Left lung (tissue), 10 donors: ENCODE results near the gene GK2. TPM values are rescaled to one million over a fixed set of nuclear protein-coding genes. Genes with fewer than 3 reads are reported as not detected.

ENCODE experiments used
- ATAC-seq: fragments of 200-7000 bp; cut with Tn5 transposase; one replicate; pipeline ENCODE4 v1.9.1; 2020; ENCODE audit warnings: moderate library complexity
- DNase-seq, 4 donors: peaks; one replicate each; pipeline ENCODE4 v3.0.0-alpha.2; 2013 to 2020
- H3K27ac ChIP-seq, 2 donors: fragments of 200-600 bp; sonication (generic) in 1 of 2; one replicate each; pipeline versions ENCODE4 v1.5.0 to v1.8.0; 2020 to 2021
- H3K27me3 ChIP-seq, 2 donors: fragments of 200-600 bp; sonication (generic) in 1 of 2; one replicate each; pipeline versions ENCODE4 v1.5.0 to v1.8.0; 2020 to 2021
- H3K36me3 ChIP-seq, 2 donors: fragments of 200-600 bp; sonication (generic) in 1 of 2; one replicate each; pipeline versions ENCODE4 v1.5.0 to v1.8.0; 2020 to 2021
- H3K4me1 ChIP-seq, 2 donors: fragments of 200-600 bp; one replicate each; pipeline ENCODE4 v1.8.0; 2021
- H3K4me3 ChIP-seq, 2 donors: fragments of 200-600 bp; sonication (generic) in 1 of 2; one replicate each; pipeline versions ENCODE4 v1.5.0 to v1.8.0; 2020 to 2021; ENCODE audit warnings: mild to moderate bottlenecking in 1 of 2
- H3K9me3 ChIP-seq, 2 donors: fragments of 200-600 bp; sonication (generic) in 1 of 2; one replicate each; pipeline versions ENCODE4 v1.5.0 to v1.8.0; 2020 to 2021
- CTCF ChIP-seq, 2 donors: fragments of 200-600 bp; sonication (generic) in 1 of 2; IDR thresholded peaks; one replicate each; pipeline versions ENCODE4 v1.5.0 to v1.8.0; 2021; ENCODE audit warnings: antibody characterized with exemption in 2 of 2
- intact Hi-C, 2 donors: fragments of 100-400 bp; cut with DNase I; formaldehyde crosslinking; loops; one replicate each; pipeline versions ENCODE4 v1.11.2 to v1.14.2; 2022
- polyA plus RNA-seq, 6 donors: library from polyadenylated mRNA; unstranded; fragments of 120-200 nt; gene quantifications; one replicate each; pipeline ENCODE4 v1.2.1, GENCODE V29; 2013; ENCODE audit not compliant: insufficient read length in 6 of 6
- total RNA-seq, 2 donors: library from RNA; stranded (reverse); fragmentation: NEBNext Ultra II Directional; extraction: Animal tissue kit (Norgen Biotek cat#: 25700); gene quantifications; one replicate each; pipeline ENCODE4 v1.2.1, GENCODE V29; 2021
- donor health status: DM: no; HTN: yes; CAD: no.
- donor health status: DM: no; HTN: no; CAD: no.

Gene GK2
- total and polyA plus RNA-seq, 8 donors = not detected

DNA sequence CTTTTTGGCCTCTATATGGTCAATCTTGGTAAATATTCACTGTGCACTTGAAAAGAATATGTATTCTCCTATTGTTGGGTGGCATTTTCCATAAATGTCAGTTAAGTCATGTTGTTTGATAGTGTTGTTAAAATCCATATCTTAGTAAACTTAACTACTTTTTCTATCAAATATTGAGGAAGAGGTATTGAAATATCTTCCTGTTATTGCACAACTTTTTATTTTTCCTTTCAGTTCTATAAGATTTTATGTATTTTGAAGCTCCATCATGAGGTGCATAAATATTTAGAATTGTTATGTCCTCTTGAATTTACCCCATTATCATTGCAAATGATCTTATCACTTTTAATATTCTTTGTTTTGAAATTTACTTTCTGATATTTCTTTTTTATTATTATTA lies 3.4 kb downstream of the GK2 start:
- intact Hi-C loops = no loop called here
- H3K27me3 ChIP-seq = no peaks in the 10 kb centered on the region
- peaks cover 0 to 3% of the 10 kb centered on the region in 2 donors for H3K9me3 ChIP-seq
- DNase-seq (no peak), ATAC-seq (no peak)
- no peak for TF ChIP-seq CTCF (IDR thresholded peaks at IDR 0.05)
- no peak overlapping the region for H3K27ac ChIP-seq
- H3K4me3 ChIP-seq = no peak overlapping the region
- H3K36me3 ChIP-seq = no peaks in the 10 kb centered on the region
- no peaks in the 10 kb centered on the region for H3K4me1 ChIP-seq

DNA sequence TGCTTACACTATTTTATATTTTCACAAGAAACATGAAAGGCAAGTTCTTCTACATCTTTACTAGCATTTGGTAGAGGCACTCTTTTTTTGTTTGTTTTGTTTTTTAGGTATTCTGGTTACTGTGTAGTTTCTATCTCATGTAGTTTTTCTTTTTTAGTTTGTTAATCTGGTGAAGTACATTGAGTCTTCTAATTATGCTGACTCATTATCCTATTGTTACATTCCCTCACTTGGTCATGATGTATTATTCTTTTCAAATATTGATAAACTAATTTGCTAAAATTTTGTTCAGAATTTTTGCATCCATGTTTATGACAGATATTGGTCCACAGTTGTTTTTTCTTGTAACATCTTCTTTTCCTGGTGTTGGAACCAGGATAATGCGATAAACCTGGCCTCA lies 4.7 kb downstream of the GK2 start:
- H3K4me1 ChIP-seq = no peaks in the 10 kb centered on the region
- DNase-seq = no peak
- H3K9me3 ChIP-seq = peaks cover 0 to 3% of the 10 kb centered on the region in 2 donors
- H3K36me3 ChIP-seq = no peaks in the 10 kb centered on the region
- ATAC-seq = no peak
- no peak for TF ChIP-seq CTCF (IDR thresholded peaks at IDR 0.05)
- no peaks in the 10 kb centered on the region for H3K27me3 ChIP-seq
- no peak overlapping the region for H3K4me3 ChIP-seq
- H3K27ac ChIP-seq = no peak overlapping the region
- intact Hi-C loops = no loop called here

DNA sequence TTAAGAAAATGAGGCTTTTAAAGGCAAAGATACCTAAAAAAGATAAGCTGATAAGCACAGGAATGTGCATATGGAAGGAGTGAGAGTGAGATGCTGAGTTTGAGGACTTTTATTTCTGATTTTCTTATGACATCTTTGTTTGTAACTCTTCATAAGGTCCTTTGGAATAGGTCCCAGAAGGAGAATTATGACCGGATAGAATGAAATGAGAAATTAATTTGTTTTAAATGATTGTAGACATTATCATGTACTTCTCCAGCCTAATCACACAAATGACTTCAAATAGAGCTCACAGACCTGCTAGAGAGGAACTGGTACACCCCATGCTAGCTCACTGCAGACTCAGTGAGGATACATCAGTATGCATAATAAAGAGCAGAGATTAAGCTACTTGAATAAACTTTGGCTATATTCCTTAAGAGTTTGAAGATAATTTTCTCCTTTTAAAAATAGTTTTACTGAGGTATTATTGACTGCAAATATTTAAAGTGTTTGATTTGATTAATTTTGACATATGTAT lies 5.6 kb downstream of the GK2 start:
- intact Hi-C loops = no loop called here
- Histone ChIP-seq H3K27me3 (no peaks in the 10 kb centered on the region), H3K36me3 (no peaks in the 10 kb centered on the region), H3K9me3 (no peaks in the 10 kb centered on the region), H3K4me3 (no peak overlapping the region), H3K4me1 (no peaks in the 10 kb centered on the region), H3K27ac (no peak overlapping the region)
- no peak for TF ChIP-seq CTCF (IDR thresholded peaks at IDR 0.05)
- DNase-seq (peak in 2 of 4 donors; percentile 24 to 40), ATAC-seq (no peak)

GRCh38 chr4:79399076-79399475 lies 9.0 kb downstream of the GK2 start:
- no peak for TF ChIP-seq CTCF (IDR thresholded peaks at IDR 0.05)
- H3K27me3 ChIP-seq = no peaks in the 10 kb centered on the region
- no peaks in the 10 kb centered on the region for H3K36me3 ChIP-seq
- H3K9me3 ChIP-seq = no peaks in the 10 kb centered on the region
- intact Hi-C loops = no loop called here
- no peak overlapping the region for H3K4me3 ChIP-seq
- H3K27ac ChIP-seq = no peak overlapping the region
- no peaks in the 10 kb centered on the region for H3K4me1 ChIP-seq
- DNase-seq (no peak), ATAC-seq (no peak)

DNA sequence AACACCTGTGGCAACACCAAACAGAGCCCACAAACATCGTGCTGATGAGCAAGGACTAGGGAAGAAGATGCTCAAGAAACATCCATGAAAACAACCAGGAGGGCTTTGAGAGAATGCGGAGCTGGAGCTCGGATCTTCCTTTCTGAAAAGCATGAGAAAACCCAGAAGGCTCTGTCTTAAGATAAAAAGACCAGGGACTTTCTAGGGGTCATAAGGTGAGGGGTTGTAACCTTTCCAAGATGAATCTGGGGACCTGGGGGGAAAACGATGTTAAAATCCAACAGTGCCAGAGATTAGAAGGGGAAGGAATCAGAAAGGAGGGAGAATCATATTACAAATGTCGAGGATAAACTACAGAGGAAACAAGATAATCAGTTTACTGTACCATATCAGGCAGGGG lies 10.1 kb downstream of the GK2 start:
- Histone ChIP-seq H3K36me3 (no peaks in the 10 kb centered on the region), H3K4me1 (no peaks in the 10 kb centered on the region), H3K4me3 (no peak overlapping the region), H3K27ac (no peak overlapping the region), H3K27me3 (no peaks in the 10 kb centered on the region), H3K9me3 (no peaks in the 10 kb centered on the region)
- ATAC-seq (no peak), DNase-seq (no peak)
- intact Hi-C loops = no loop called here
- TF ChIP-seq CTCF (IDR thresholded peaks at IDR 0.05) = no peak
